Endothelial cell of umbilical vein (primary cell): ENCODE data around the gene ZBTB7C. TPM values are rescaled to one million over a fixed set of nuclear protein-coding genes. Genes with fewer than 3 reads are reported as not detected.

Source experiments
- BruUV-seq: library from RNA; stranded (reverse); fragments of 400-500 nt; replicated peaks from 2 replicates; lab custom pipeline; 2021; lab: Mats Ljungman, UMichigan
- CTCF ChIA-PET: fragments of 300-600, 350-600 bp; sonication (Branson Sonifier 250); formaldehyde crosslinking; loops from one replicate; lab custom pipeline; 2021; ENCODE audit warnings: antibody characterized with exemption, inconsistent platforms; lab: Charles Lee
- POLR2A ChIA-PET: fragments of 300-600, 350-600 bp; sonication (Branson Sonifier 250); formaldehyde crosslinking; loops from one replicate; lab custom pipeline; 2021; ENCODE audit warnings: antibody characterized with exemption, inconsistent platforms; lab: Charles Lee
- DNase-seq: peaks from one replicate; pipeline ENCODE4 v3.0.0-alpha.2; 2011; ENCODE audit warnings: low read depth, low spot score
- FAIRE-seq: peaks from 2 replicates; lab custom pipeline; 2011; peaks lifted over from hg19 to GRCh38; lab: Jason Lieb, UNC
- H2AFZ ChIP-seq: 2 replicates; pipeline ENCODE4 v1.6.0; 2012; ENCODE audit warnings: low read depth, low read length, control low read depth, inconsistent platforms
- H3K27ac ChIP-seq: 2 replicates; pipeline ENCODE4 v1.5.1; 2011; ENCODE audit warnings: low read depth, mild to moderate bottlenecking, control low read depth, low read length, moderate library complexity; ENCODE audit not compliant: insufficient read depth
- H3K27me3 ChIP-seq, 2 experiments: 2 replicates each; pipeline versions ENCODE4 v1.6.0 to v1.6.1; 2011; ENCODE audit warnings: low read length in 2 of 2, mixed read lengths in 1 of 2; ENCODE audit not compliant: control insufficient read depth in 2 of 2, insufficient read depth in 2 of 2
- H3K36me3 ChIP-seq, 2 experiments: 2 replicates in 1 of 2; 3 replicates in 1 of 2; pipeline ENCODE4 v1.5.1; 2011; ENCODE audit warnings: low read length in 2 of 2, mild to moderate bottlenecking in 1 of 2, moderate library complexity in 1 of 2; ENCODE audit not compliant: control insufficient read depth in 2 of 2, insufficient read depth in 2 of 2; ENCODE audit errors: extremely low read depth in 1 of 2
- H3K4me1 ChIP-seq: 3 replicates; pipeline ENCODE4 v1.5.1; 2011; ENCODE audit warnings: mild to moderate bottlenecking, low read length; ENCODE audit not compliant: control insufficient read depth, insufficient read depth; ENCODE audit errors: extremely low read depth
- H3K4me2 ChIP-seq: 2 replicates; pipeline ENCODE4 v1.6.1; 2011; ENCODE audit warnings: low read length, control low read depth, mixed read lengths; ENCODE audit not compliant: insufficient read depth
- H3K4me3 ChIP-seq, 3 experiments: fragments of 200-600 bp in 1 of 3; sonication (generic), shearing (Covaris generic) in 1 of 3; replicated peaks in 1 of 3; 2 replicates each; pipeline ENCODE4 v1.5.1; 2011 to 2016; ENCODE audit warnings: control low read depth in 3 of 3, low read length in 3 of 3, mild to moderate bottlenecking in 2 of 3, inconsistent platforms in 1 of 3, low read depth in 1 of 3, moderate library complexity in 1 of 3; ENCODE audit not compliant: insufficient read depth in 1 of 3
- H3K79me2 ChIP-seq: 2 replicates; pipeline ENCODE4 v1.6.0; 2012; ENCODE audit warnings: low read length, inconsistent platforms; ENCODE audit not compliant: control insufficient read depth, insufficient read depth
- H3K9ac ChIP-seq: replicated peaks from 2 replicates; pipeline ENCODE3; 2011; ENCODE audit warnings: low read length, control low read depth; ENCODE audit not compliant: insufficient read depth; ENCODE audit errors: extremely low read depth
- H3K9me1 ChIP-seq: replicated peaks from 3 replicates; pipeline ENCODE4 v1.6.0; 2011; ENCODE audit warnings: mild to moderate bottlenecking, low read length; ENCODE audit not compliant: control insufficient read depth, insufficient read depth; ENCODE audit errors: extremely low read depth
- H3K9me3 ChIP-seq: replicated peaks from 2 replicates; pipeline ENCODE4 v1.5.1; 2012; ENCODE audit warnings: low read length, inconsistent platforms; ENCODE audit not compliant: control insufficient read depth, insufficient read depth
- H4K20me1 ChIP-seq: replicated peaks from 2 replicates; pipeline ENCODE3; 2011; ENCODE audit warnings: mild to moderate bottlenecking, low read length; ENCODE audit not compliant: control insufficient read depth, insufficient read depth; ENCODE audit errors: extremely low read depth
- CTCF ChIP-seq, 2 donors: IDR thresholded peaks; 1 replicate in 1 of 2; 2 replicates in 1 of 2; pipeline ENCODE4 v1.5.1; 2011; ENCODE audit warnings: low read length in 2 of 2, mild to moderate bottlenecking in 2 of 2, moderate library complexity in 2 of 2, control low read depth in 1 of 2, inconsistent platforms in 1 of 2, low read depth in 1 of 2; ENCODE audit not compliant: insufficient read depth in 1 of 2; ENCODE audit errors: extremely low read depth in 1 of 2
- EZH2 ChIP-seq: IDR thresholded peaks from 2 replicates; pipeline ENCODE4 v1.6.1; 2012; ENCODE audit warnings: borderline replicate concordance, low read depth, mild to moderate bottlenecking, moderate library complexity, low read length, inconsistent platforms; ENCODE audit not compliant: severe bottlenecking
- FOS ChIP-seq: IDR thresholded peaks from 2 replicates; pipeline ENCODE4 v1.6.1; 2011; ENCODE audit warnings: mild to moderate bottlenecking, low read length, moderate library complexity, borderline replicate concordance; ENCODE audit not compliant: insufficient read depth
- GATA2 ChIP-seq: IDR thresholded peaks from 2 replicates; pipeline ENCODE4 v1.7.0; 2011; ENCODE audit warnings: low read depth, mild to moderate bottlenecking, moderate library complexity, mixed read lengths, low read length; ENCODE audit not compliant: insufficient read length, insufficient read depth
- JUN ChIP-seq: IDR thresholded peaks from 2 replicates; pipeline ENCODE4 v1.6.1; 2011; ENCODE audit warnings: borderline replicate concordance, low read depth; ENCODE audit not compliant: insufficient read length, insufficient read depth
- MAX ChIP-seq: IDR thresholded peaks from 2 replicates; pipeline ENCODE4 v1.6.1; 2011; ENCODE audit not compliant: insufficient read depth, insufficient read length
- MYC ChIP-seq: IDR thresholded peaks from one replicate; pipeline ENCODE4 v1.6.1; 2011; ENCODE audit warnings: mild to moderate bottlenecking, low read depth, low read length
- POLR2A ChIP-seq: IDR thresholded peaks from 2 replicates; pipeline ENCODE4 v1.6.1; 2012; ENCODE audit warnings: low read depth, mild to moderate bottlenecking, control low read depth, low read length
- POLR2AphosphoS5 ChIP-seq: IDR thresholded peaks from 2 replicates; pipeline ENCODE4 v1.6.1; 2012; ENCODE audit warnings: low read depth, mild to moderate bottlenecking, control low read depth, low read length, moderate library complexity; ENCODE audit not compliant: insufficient read depth
- dilution Hi-C: fragments of 300-500 bp; cut with MboI; formaldehyde crosslinking; loops from one replicate; pipeline ENCODE4 v1.15.0; 2019; ENCODE audit warnings: low sequenced_read_pairs; ENCODE audit not compliant: extremely low pct_ligation_motif_present
- intact Hi-C: fragments of 100-400 bp; cut with micrococcal nuclease; formaldehyde crosslinking; loops from one replicate; pipeline ENCODE4 v1.10.0; 2022
- polyA plus RNA-seq, 4 experiments: library from polyadenylated mRNA; depleted of rRNA in 3 of 4; stranded (reverse) in 3 of 4; unstranded in 1 of 4; fragments of >200 nt; gene quantifications; 2 replicates each; pipeline versions ENCODE4 v1.2.1 to v1.2.3, GENCODE V29; 2011 to 2012; ENCODE audit warnings: missing spikeins in 1 of 4
- total RNA-seq: library from RNA; stranded (reverse); gene quantifications from 2 replicates; pipeline ENCODE4 v1.2.3, GENCODE V29; 2021

The ZBTB7C gene
- total and polyA plus RNA-seq, 2 donors (not counting 3 experiments of a cell fraction or from before 2014, with no cell fraction given) = not detected

- dilution Hi-C loops = no loop called here
- TF ChIP-seq MYC (no peak), GATA2 (no peak), POLR2A (no peak), JUN (no peak), MAX (no peak), CTCF (IDR thresholded peaks at IDR 0.05; ENCODE audit: extremely low read depth in 1 of 2, insufficient read depth in 1 of 2, low read depth in 1 of 2, low read length in 2 of 2) (no peak), FOS (no peak), POLR2AphosphoS5 (no peak), EZH2 (no peak)
- BruUV-seq = no TSS peak
- Histone ChIP-seq H3K79me2 (no peaks in the 10 kb centered on the region), H3K27ac (no peak overlapping the region), H3K27me3 (no peaks in the 10 kb centered on the region), H3K36me3 (no peaks in the 10 kb centered on the region), H3K9me3 (no peaks in the 10 kb centered on the region), H3K4me2 (no peak overlapping the region), H3K9me1 (no peaks in the 10 kb centered on the region), H3K4me3 (no peak overlapping the region), H3K9ac (no peak overlapping the region), H2AFZ (no peak overlapping the region), H4K20me1 (no peaks in the 10 kb centered on the region), H3K4me1 (no peaks in the 10 kb centered on the region)
- CTCF ChIA-PET = no interaction called here
- POLR2A ChIA-PET = no interaction called here
- DNase-seq (no peak), FAIRE-seq (no peak)
- intact Hi-C loops = no loop called here
Observed at GRCh38 chr18:48312066-48312465, 97.1 kb downstream of the ZBTB7C start.
